ENCODE results near the gene SREBF1. TPM values are rescaled to one million over a fixed set of nuclear protein-coding genes. Genes with fewer than 3 reads are reported as not detected.

Gene SREBF1
- total RNA-seq, 1 donor from 2014 or later: 51.6 TPM

GRCh38 chr17:17846645-17847044, 9.9 kb upstream of the SREBF1 start:
- Histone ChIP-seq H3K27me3 (ENCODE audit: control insufficient read depth, insufficient read depth, low read length) (no peaks in the 10 kb centered on the region), H3K4me3 (ENCODE audit: low read depth, low read length) (no peak overlapping the region), H3K36me3 (ENCODE audit: control insufficient read depth, insufficient read depth, low read length) (peaks cover 4% of the 10 kb centered on the region)
- TF ChIP-seq, protein P1, sequence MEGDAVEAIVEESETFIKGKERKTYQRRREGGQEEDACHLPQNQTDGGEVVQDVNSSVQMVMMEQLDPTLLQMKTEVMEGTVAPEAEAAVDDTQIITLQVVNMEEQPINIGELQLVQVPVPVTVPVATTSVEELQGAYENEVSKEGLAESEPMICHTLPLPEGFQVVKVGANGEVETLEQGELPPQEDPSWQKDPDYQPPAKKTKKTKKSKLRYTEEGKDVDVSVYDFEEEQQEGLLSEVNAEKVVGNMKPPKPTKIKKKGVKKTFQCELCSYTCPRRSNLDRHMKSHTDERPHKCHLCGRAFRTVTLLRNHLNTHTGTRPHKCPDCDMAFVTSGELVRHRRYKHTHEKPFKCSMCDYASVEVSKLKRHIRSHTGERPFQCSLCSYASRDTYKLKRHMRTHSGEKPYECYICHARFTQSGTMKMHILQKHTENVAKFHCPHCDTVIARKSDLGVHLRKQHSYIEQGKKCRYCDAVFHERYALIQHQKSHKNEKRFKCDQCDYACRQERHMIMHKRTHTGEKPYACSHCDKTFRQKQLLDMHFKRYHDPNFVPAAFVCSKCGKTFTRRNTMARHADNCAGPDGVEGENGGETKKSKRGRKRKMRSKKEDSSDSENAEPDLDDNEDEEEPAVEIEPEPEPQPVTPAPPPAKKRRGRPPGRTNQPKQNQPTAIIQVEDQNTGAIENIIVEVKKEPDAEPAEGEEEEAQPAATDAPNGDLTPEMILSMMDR (IDR thresholded peaks at IDR 0.05; ENCODE audit: insufficient read depth, low read length, severe bottlenecking): no peak
- DNase-seq (ENCODE audit: low read depth): no peak
- no peak for FAIRE-seq

- no peak overlapping the region for H3K4me3 ChIP-seq (ENCODE audit: low read depth, low read length)
- TF ChIP-seq, protein P1 (IDR thresholded peaks at IDR 0.05; ENCODE audit: insufficient read depth, low read length, severe bottlenecking): no peak
- peaks cover 4% of the 10 kb centered on the region for H3K36me3 ChIP-seq (ENCODE audit: control insufficient read depth, insufficient read depth, low read length)
- FAIRE-seq (no peak), DNase-seq (ENCODE audit: low read depth) (no peak)
- no peaks in the 10 kb centered on the region for H3K27me3 ChIP-seq (ENCODE audit: control insufficient read depth, insufficient read depth, low read length)
Observed at GRCh38 chr17:17846003-17846402, 9.2 kb upstream of the SREBF1 start.

DNA sequence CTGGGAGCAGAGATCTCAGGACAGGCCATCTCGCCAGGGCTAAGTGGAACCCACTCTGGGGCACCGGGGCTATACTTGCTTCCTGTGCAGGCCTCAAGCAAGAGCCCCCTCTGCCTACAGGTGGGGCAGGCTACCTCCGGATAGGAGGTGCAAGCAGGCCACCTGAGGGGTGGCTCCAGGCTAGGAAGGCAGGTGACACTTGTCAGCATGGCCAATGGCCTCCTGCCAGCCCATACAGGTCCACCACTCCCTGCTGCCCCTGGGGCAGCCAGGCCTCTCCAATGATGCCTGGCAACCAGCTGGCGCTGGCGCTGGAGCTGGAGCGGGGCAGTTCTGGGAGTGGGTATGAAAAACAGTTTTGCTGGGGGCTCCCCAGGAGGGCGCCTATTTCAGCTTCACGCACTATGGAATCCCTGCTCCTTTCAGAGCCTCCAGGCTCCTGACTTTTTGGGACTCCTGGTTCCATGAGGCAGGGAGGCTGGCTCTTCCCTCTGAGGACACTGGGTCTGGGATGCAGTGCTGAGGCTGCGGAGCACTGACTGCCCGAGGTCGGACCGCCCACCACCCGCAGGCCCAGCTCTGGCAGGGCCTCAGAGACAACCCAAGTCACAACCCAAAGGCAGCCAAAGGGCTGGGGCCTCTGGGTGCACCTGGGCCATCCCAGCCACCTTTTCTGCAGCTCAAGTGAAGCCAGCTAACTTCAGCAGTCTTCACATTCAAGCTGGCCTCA, 8.4 kb upstream of the SREBF1 start:
- Histone ChIP-seq H3K36me3 (ENCODE audit: control insufficient read depth, insufficient read depth, low read length) (peaks cover 4% of the 10 kb centered on the region), H3K4me3 (ENCODE audit: low read depth, low read length) (no peak overlapping the region), H3K27me3 (ENCODE audit: control insufficient read depth, insufficient read depth, low read length) (no peaks in the 10 kb centered on the region)
- no peak for DNase-seq (ENCODE audit: low read depth)
- TF ChIP-seq, protein P1 (IDR thresholded peaks at IDR 0.05; ENCODE audit: insufficient read depth, low read length, severe bottlenecking): no peak
- no peak for FAIRE-seq

DNA sequence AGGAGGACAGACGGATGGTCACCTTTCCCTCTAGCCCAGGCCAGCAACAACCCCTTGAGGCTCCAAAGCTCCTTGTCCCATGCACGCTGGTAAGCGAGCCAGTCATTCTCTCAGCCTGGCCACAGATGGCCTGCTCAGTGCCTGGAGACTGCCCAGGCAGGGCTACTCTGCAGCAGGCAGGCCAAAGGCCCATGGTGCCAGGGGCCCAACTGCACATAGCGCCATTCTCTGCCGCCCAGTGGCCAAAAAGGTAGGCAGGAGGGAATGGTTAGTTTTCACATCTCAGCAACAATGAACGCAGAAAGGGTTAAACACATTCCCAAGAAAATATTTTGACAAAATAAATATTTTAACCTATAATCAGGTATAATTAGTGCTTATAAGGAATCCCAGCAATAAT, 7.7 kb upstream of the SREBF1 start:
- DNase-seq (ENCODE audit: low read depth): no peak
- no peak for FAIRE-seq
- TF ChIP-seq, protein P1 (IDR thresholded peaks at IDR 0.05; ENCODE audit: insufficient read depth, low read length, severe bottlenecking): no peak
- peaks cover 4% of the 10 kb centered on the region for H3K36me3 ChIP-seq (ENCODE audit: control insufficient read depth, insufficient read depth, low read length)
- H3K27me3 ChIP-seq (ENCODE audit: control insufficient read depth, insufficient read depth, low read length): no peaks in the 10 kb centered on the region
- H3K4me3 ChIP-seq (ENCODE audit: low read depth, low read length): no peak overlapping the region

DNA sequence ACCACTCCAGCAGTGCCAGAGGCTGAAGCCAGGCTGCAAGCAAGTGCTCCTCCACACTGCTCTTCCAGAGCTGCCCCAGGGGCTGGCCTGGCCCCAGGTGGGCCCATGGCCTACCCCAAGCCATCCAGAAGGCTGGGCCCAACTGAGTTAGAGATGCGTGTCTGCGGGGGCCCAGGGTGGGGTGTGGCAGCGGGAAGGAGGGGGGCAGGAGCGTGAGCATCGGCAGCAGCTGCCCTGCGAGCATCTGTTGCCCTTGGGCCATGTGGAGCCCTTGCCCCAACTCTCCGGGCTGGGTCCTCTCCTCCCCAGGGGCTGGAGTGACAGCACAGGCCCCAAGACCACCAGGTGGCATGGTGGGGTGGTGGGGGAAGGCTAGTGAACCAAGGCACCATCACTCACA, 7.3 kb upstream of the SREBF1 start:
- TF ChIP-seq, protein P1 (IDR thresholded peaks at IDR 0.05; ENCODE audit: insufficient read depth, low read length, severe bottlenecking): no peak
- H3K4me3 ChIP-seq (ENCODE audit: low read depth, low read length): no peak overlapping the region
- H3K27me3 ChIP-seq (ENCODE audit: control insufficient read depth, insufficient read depth, low read length): no peaks in the 10 kb centered on the region
- FAIRE-seq (no peak), DNase-seq (ENCODE audit: low read depth) (no peak)
- H3K36me3 ChIP-seq (ENCODE audit: control insufficient read depth, insufficient read depth, low read length): peaks cover 4% of the 10 kb centered on the region

DNA sequence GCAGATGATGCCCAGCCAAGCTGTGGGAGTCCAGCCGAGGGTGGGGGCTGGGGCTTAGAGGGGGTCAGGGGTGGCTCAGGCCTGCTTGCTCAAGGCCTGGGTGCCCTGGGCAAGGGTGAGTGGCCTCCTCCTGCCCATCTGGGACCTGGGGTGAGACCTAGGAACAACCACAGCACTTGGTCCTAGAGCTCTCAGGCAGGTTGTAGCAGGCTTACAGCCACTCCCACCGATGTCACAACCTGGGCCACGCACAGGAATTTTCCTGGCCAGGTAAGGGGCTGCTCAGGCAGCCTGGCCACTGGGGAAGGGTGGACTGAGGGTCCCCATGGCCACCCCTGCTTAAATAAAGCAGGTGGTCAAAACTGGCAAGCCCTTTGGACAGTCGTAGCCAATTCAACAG, 6.3 kb upstream of the SREBF1 start:
- Histone ChIP-seq H3K36me3 (ENCODE audit: control insufficient read depth, insufficient read depth, low read length) (peaks cover 3% of the 10 kb centered on the region), H3K4me3 (ENCODE audit: low read depth, low read length) (no peak overlapping the region), H3K27me3 (ENCODE audit: control insufficient read depth, insufficient read depth, low read length) (no peaks in the 10 kb centered on the region)
- DNase-seq (ENCODE audit: low read depth) (peak; percentile 69), FAIRE-seq (peak; percentile 32)
- TF ChIP-seq, protein P1 (IDR thresholded peaks at IDR 0.05; ENCODE audit: insufficient read depth, low read length, severe bottlenecking): no peak
